Thoracic aorta (tissue), 2 donors: ENCODE measurements around the gene DYNC1LI2. TPM values are rescaled to one million over a fixed set of nuclear protein-coding genes. Genes with fewer than 3 reads are reported as not detected.

Experiments
- ATAC-seq: fragments of 150-250 bp; one replicate; pipeline ENCODE4 v1.8.0; 2017; ENCODE audit warnings: low read depth; ENCODE audit not compliant: insufficient number of reproducible peaks, low FRiP score
- DNase-seq: peaks from one replicate; pipeline ENCODE4 v3.0.0-alpha.2; 2020; ENCODE audit warnings: low spot score
- H3K27ac ChIP-seq, 2 donors: fragments of 200-600 bp; sonication (generic); 1 replicate in 1 of 2; 2 replicates in 1 of 2; pipeline ENCODE4 v1.5.1; 2016; ENCODE audit warnings: mild to moderate bottlenecking in 2 of 2, moderate library complexity in 2 of 2
- H3K27me3 ChIP-seq: fragments of 200-600 bp; sonication (generic); replicated peaks from 2 replicates; pipeline ENCODE4 v1.6.0; 2016; ENCODE audit warnings: mild to moderate bottlenecking; ENCODE audit not compliant: insufficient read depth
- H3K36me3 ChIP-seq: fragments of 200-600 bp; sonication (generic); one replicate; pipeline ENCODE4 v1.5.1; 2016
- H3K4me1 ChIP-seq, 2 donors: fragments of 200-600 bp; sonication (generic); 1 replicate in 1 of 2; 2 replicates in 1 of 2; pipeline versions ENCODE4 v1.5.1 to v1.6.0; 2016; ENCODE audit warnings: low read depth in 2 of 2, mild to moderate bottlenecking in 1 of 2; ENCODE audit not compliant: control insufficient read depth in 1 of 2
- H3K4me3 ChIP-seq: fragments of 200-600 bp; sonication (generic); 2 replicates; pipeline ENCODE4 v1.5.1; 2016; ENCODE audit warnings: mild to moderate bottlenecking
- H3K9me3 ChIP-seq: fragments of 200-600 bp; sonication (generic); 2 replicates; pipeline ENCODE4 v1.5.1; 2016
- CTCF ChIP-seq: fragments of 200-600 bp; sonication (generic); IDR thresholded peaks from one replicate; pipeline ENCODE4 v1.5.1; 2019; ENCODE audit warnings: antibody characterized with exemption
- total RNA-seq, 2 donors: library from RNA; depleted of rRNA; stranded (reverse); fragments of >200 nt; gene quantifications; one replicate each; pipeline versions ENCODE4 v1.1.0 to v1.2.3, GENCODE V29; 2016

Gene DYNC1LI2
- total RNA-seq, 2 donors from 2014 or later = 110 to 200 TPM

GRCh38 chr16:66711581-66711980 is 39.8 kb downstream of the DYNC1LI2 start:
- H3K4me1 ChIP-seq = peaks cover 4 to 13% of the 10 kb centered on the region in 2 donors
- H3K27me3 ChIP-seq = no peaks in the 10 kb centered on the region
- no peak overlapping the region for H3K27ac ChIP-seq
- TF ChIP-seq CTCF = no peak
- DNase-seq (no peak), ATAC-seq (no peak)
- no peaks in the 10 kb centered on the region for H3K9me3 ChIP-seq
- H3K36me3 ChIP-seq = no peaks in the 10 kb centered on the region
- H3K4me3 ChIP-seq = no peak overlapping the region

- Histone ChIP-seq H3K4me3 (peak overlapping the region; percentile 46), H3K36me3 (no peaks in the 10 kb centered on the region), H3K4me1 (peaks cover 20 to 37% of the 10 kb centered on the region in 2 donors), H3K9me3 (no peaks in the 10 kb centered on the region), H3K27me3 (no peaks in the 10 kb centered on the region), H3K27ac (peak overlapping the region; percentile 74 to 79)
- ATAC-seq = no peak
- no peak for TF ChIP-seq CTCF
- DNase-seq = no peak
Observed at GRCh38 chr16:66706506-66706880, 44.9 kb downstream of the DYNC1LI2 start.

- Histone ChIP-seq H3K36me3 (no peaks in the 10 kb centered on the region), H3K27ac (peak overlapping the region; percentile 74 to 79), H3K9me3 (no peaks in the 10 kb centered on the region), H3K27me3 (no peaks in the 10 kb centered on the region), H3K4me1 (peaks cover 20 to 37% of the 10 kb centered on the region in 2 donors), H3K4me3 (peak overlapping the region; percentile 46)
- DNase-seq = peak; percentile 25
- no peak for ATAC-seq
- no peak for TF ChIP-seq CTCF
Observed at GRCh38 chr16:66705790-66706505, 45.5 kb downstream of the DYNC1LI2 start.

- no peak for TF ChIP-seq CTCF
- peaks cover 20 to 37% of the 10 kb centered on the region in 2 donors for H3K4me1 ChIP-seq
- ATAC-seq (no peak), DNase-seq (no peak)
- no peaks in the 10 kb centered on the region for H3K36me3 ChIP-seq
- H3K27ac ChIP-seq = peak overlapping the region in 1 of 2 donors; percentile 38
- H3K4me3 ChIP-seq = peak overlapping the region; percentile 25
- no peaks in the 10 kb centered on the region for H3K27me3 ChIP-seq
- H3K9me3 ChIP-seq = no peaks in the 10 kb centered on the region
Observed at GRCh38 chr16:66703406-66704215, 47.8 kb downstream of the DYNC1LI2 start.

GRCh38 chr16:66701516-66701915 is 49.9 kb downstream of the DYNC1LI2 start:
- peaks cover 23 to 27% of the 10 kb centered on the region in 2 donors for H3K4me1 ChIP-seq
- no peak for TF ChIP-seq CTCF
- no peak overlapping the region for H3K27ac ChIP-seq
- H3K9me3 ChIP-seq = no peaks in the 10 kb centered on the region
- no peak overlapping the region for H3K4me3 ChIP-seq
- H3K36me3 ChIP-seq = no peaks in the 10 kb centered on the region
- no peak for ATAC-seq
- no peaks in the 10 kb centered on the region for H3K27me3 ChIP-seq
- no peak for DNase-seq
